Natural killer cell (primary cell): Measurements from ENCODE around the gene SNPH. TPM values are rescaled to one million over a fixed set of nuclear protein-coding genes. Genes with fewer than 3 reads are reported as not detected.

Source experiments
- ATAC-seq, 3 donors: fragments of 150-1000 bp in 2 of 3; fragments of 200-7000 bp in 1 of 3; cut with Tn5 transposase; 1 replicate in 1 of 3; 2 replicates in 2 of 3; pipeline ENCODE4 v1.10.0; 2021; ENCODE audit warnings: mild to moderate bottlenecking in 2 of 3, moderate library complexity in 2 of 3
- DNase-seq, 2 donors: peaks; one replicate each; pipeline versions ENCODE4 v3.0.0 to v3.0.0-alpha.2; 2013 to 2021; ENCODE audit warnings: mixed read lengths in 1 of 2
- H3K27ac ChIP-seq: one replicate; pipeline ENCODE4 v1.5.1; 2013; ENCODE audit warnings: mild to moderate bottlenecking, low read length
- H3K27me3 ChIP-seq: one replicate; pipeline ENCODE4 v1.6.1; 2013; ENCODE audit warnings: low read length; ENCODE audit not compliant: control insufficient read depth, insufficient read depth
- H3K36me3 ChIP-seq: one replicate; pipeline ENCODE4 v1.6.1; 2013; ENCODE audit warnings: low read length; ENCODE audit not compliant: control insufficient read depth, insufficient read depth
- H3K4me1 ChIP-seq: one replicate; pipeline ENCODE4 v1.6.1; 2013; ENCODE audit warnings: low read length; ENCODE audit not compliant: control insufficient read depth, insufficient read depth
- H3K4me3 ChIP-seq: one replicate; pipeline ENCODE4 v1.5.1; 2013; ENCODE audit warnings: low read length
- H3K9me3 ChIP-seq: one replicate; pipeline ENCODE4 v1.6.1; 2013; ENCODE audit warnings: low read length; ENCODE audit not compliant: control insufficient read depth, insufficient read depth
- H3K27ac Mint-ChIP-seq, 2 donors: one replicate each; pipeline ENCODE4 v1.8.0; 2022; ENCODE audit warnings: mild to moderate bottlenecking in 2 of 2, mixed read lengths in 2 of 2, moderate library complexity in 1 of 2
- H3K27me3 Mint-ChIP-seq, 2 donors: one replicate each; pipeline ENCODE4 v1.8.0; 2022; ENCODE audit warnings: low read depth in 2 of 2, mixed read lengths in 2 of 2
- H3K36me3 Mint-ChIP-seq: one replicate; pipeline ENCODE4 v1.8.0; 2022; ENCODE audit warnings: mixed read lengths
- H3K4me1 Mint-ChIP-seq, 2 donors: one replicate each; pipeline ENCODE4 v1.8.0; 2022; ENCODE audit warnings: mixed read lengths in 2 of 2
- H3K4me3 Mint-ChIP-seq: one replicate; pipeline ENCODE4 v1.8.0; 2022; ENCODE audit warnings: mild to moderate bottlenecking, moderate library complexity, mixed read lengths
- H3K9me3 Mint-ChIP-seq, 2 donors: one replicate each; pipeline ENCODE4 v1.8.0; 2022; ENCODE audit warnings: mixed read lengths in 2 of 2
- CTCF ChIP-seq: fragments of 200-600 bp; IDR thresholded peaks from one replicate; pipeline ENCODE4 v1.8.0; 2022; ENCODE audit warnings: antibody characterized with exemption
- WGBS: methylation state at CpG from one replicate; pipeline ENCODE4 v1.1.7; 2013; ENCODE audit warnings: missing lambda C conversion rate; ENCODE audit not compliant: insufficient coverage; 5-methylcytosine and 5-hydroxymethylcytosine counted together
- intact Hi-C: fragments of 100-400 bp; cut with micrococcal nuclease; formaldehyde crosslinking; loops from one replicate; pipeline ENCODE4 v1.14.2; 2022
- total RNA-seq, 4 donors: library from RNA; stranded (reverse); fragments of 120-200 nt in 1 of 4; gene quantifications; one replicate each; pipeline versions ENCODE4 v1.2.3 to v1.2.4, GENCODE V29; 2013 to 2022

Gene SNPH
- total RNA-seq, 3 donors from 2014 or later (not counting 1 experiment from before 2014, with no cell fraction given), result 3.1 to 5.9 (median 5.8) TPM

GRCh38 chr20:1331101-1331500, 65.0 kb downstream of the SNPH start:
- Histone ChIP-seq H3K4me3 (no peak overlapping the region), H3K27ac (no peak overlapping the region)
- ATAC-seq, result no peak

GRCh38 chr20:1331801-1332453, 65.8 kb downstream of the SNPH start:
- intact Hi-C loops, result no loop called here
- peaks cover 7 to 24% of the 10 kb centered on the region in 2 donors for H3K4me1 Mint-ChIP-seq
- Histone ChIP-seq H3K4me1 (peaks cover 3% of the 10 kb centered on the region), H3K36me3 (peaks cover 4% of the 10 kb centered on the region), H3K27me3 (no peaks in the 10 kb centered on the region), H3K4me3 (no peak overlapping the region), H3K27ac (no peak overlapping the region), H3K9me3 (no peaks in the 10 kb centered on the region)
- H3K27me3 Mint-ChIP-seq, result no peaks in the 10 kb centered on the region
- H3K9me3 Mint-ChIP-seq, result no peaks in the 10 kb centered on the region
- no peak for ATAC-seq
- peak overlapping the region in 1 of 2 donors; percentile 72 for H3K27ac Mint-ChIP-seq
- no peak for TF ChIP-seq CTCF
- no peaks in the 10 kb centered on the region for H3K36me3 Mint-ChIP-seq
- H3K4me3 Mint-ChIP-seq, result no peak overlapping the region
- no peak for DNase-seq
- WGBS, result 94% methylated on average over 6 of the region's 6 CpGs

More at GRCh38 chr20:1331101-1331500, 65.0 kb downstream of the SNPH start:
- H3K9me3 Mint-ChIP-seq, result no peaks in the 10 kb centered on the region
- Histone ChIP-seq H3K36me3 (peaks cover 4% of the 10 kb centered on the region), H3K27me3 (no peaks in the 10 kb centered on the region), H3K4me1 (peaks cover 4% of the 10 kb centered on the region), H3K9me3 (no peaks in the 10 kb centered on the region)
- intact Hi-C loops, result no loop called here
- H3K27ac Mint-ChIP-seq, result peak overlapping the region in 1 of 2 donors; percentile 72
- TF ChIP-seq CTCF, result no peak
- H3K36me3 Mint-ChIP-seq, result no peaks in the 10 kb centered on the region
- DNase-seq, result no peak
- H3K4me3 Mint-ChIP-seq, result no peak overlapping the region
- H3K27me3 Mint-ChIP-seq, result no peaks in the 10 kb centered on the region
- WGBS, result 100% methylated on average over 2 of the region's 2 CpGs
- H3K4me1 Mint-ChIP-seq, result peaks cover 0 to 16% of the 10 kb centered on the region in 2 donors

- H3K27ac ChIP-seq, result no peak overlapping the region
- 94% methylated on average over 2 of the region's 2 CpGs for WGBS
- H3K36me3 ChIP-seq, result peaks cover 4% of the 10 kb centered on the region
- ATAC-seq (no peak), DNase-seq (no peak)
- peaks cover 6% of the 10 kb centered on the region for H3K4me1 ChIP-seq
- H3K27me3 Mint-ChIP-seq, result no peaks in the 10 kb centered on the region
- no peak overlapping the region for H3K4me3 Mint-ChIP-seq
- no peaks in the 10 kb centered on the region for H3K27me3 ChIP-seq
- no peaks in the 10 kb centered on the region for H3K36me3 Mint-ChIP-seq
- H3K27ac Mint-ChIP-seq, result no peak overlapping the region
- no peak for TF ChIP-seq CTCF
- no peaks in the 10 kb centered on the region for H3K9me3 ChIP-seq
- no peak overlapping the region for H3K4me3 ChIP-seq
- no peaks in the 10 kb centered on the region for H3K9me3 Mint-ChIP-seq
- peaks cover 16 to 31% of the 10 kb centered on the region in 2 donors for H3K4me1 Mint-ChIP-seq
- intact Hi-C loops, result no loop called here
These were observed 66.7 kb downstream of the SNPH start for GRCh38 chr20:1332749-1333300.
